NCI-H187 (cell line): ENCODE data around the gene KRT8.
A peak's percentile ranks its signal among the peaks of the same experiment; 100 is the strongest.
"Not testable (repeated sequence)": the region's sequence is repeated elsewhere in the genome, so short reads cannot be mapped to it uniquely, and the experiment has no call there.

ENCODE experiments used
- DNase-seq, 2 experiments: peaks; one replicate each; lab custom pipeline; 2025; lab: John Stamatoyannopoulos, UW

KRT8 gene

GRCh38 chr12:52901715-52902541 lies 2.9 kb downstream of the KRT8 start:
- DNase-seq: no peak

GRCh38 chr12:52900896-52901714 lies 3.8 kb downstream of the KRT8 start:
- no peak for DNase-seq

- DNase-seq: no peak
Observed at GRCh38 chr12:52900166-52900895, 4.5 kb downstream of the KRT8 start.

- DNase-seq: no peak
Observed at GRCh38 chr12:52899338-52900035, 5.4 kb downstream of the KRT8 start.

- no peak for DNase-seq
Observed at GRCh38 chr12:52896190-52897100, 8.4 kb downstream of the KRT8 start.

- no peak for DNase-seq
Observed at GRCh38 chr12:52895726-52896189, 9.1 kb downstream of the KRT8 start.

- no peak for DNase-seq
Observed at GRCh38 chr12:52892974-52893373, 11.9 kb downstream of the KRT8 start.

- no peak for DNase-seq
Observed at GRCh38 chr12:52892207-52892852, 12.5 kb downstream of the KRT8 start.

- no peak for DNase-seq
Observed at GRCh38 chr12:52891044-52891443, 13.8 kb downstream of the KRT8 start.

GRCh38 chr12:52890417-52890816 lies 14.5 kb downstream of the KRT8 start:
- no peak for DNase-seq

- peak; percentile 39 to 78 for DNase-seq
Observed at GRCh38 chr12:52884526-52885293, 20.2 kb downstream of the KRT8 start.

- not testable (repeated sequence) for DNase-seq
Observed at GRCh38 chr12:52880499-52880898, 24.4 kb downstream of the KRT8 start.

- peak; percentile 60 to 86 for DNase-seq
Observed at GRCh38 chr12:52879394-52880351, 25.2 kb downstream of the KRT8 start.

GRCh38 chr12:52878507-52879393 lies 26.1 kb downstream of the KRT8 start:
- no peak for DNase-seq

GRCh38 chr12:52877242-52877641 lies 27.6 kb downstream of the KRT8 start:
- no peak for DNase-seq

- DNase-seq: peak in 1 of 2 experiments; percentile 50
Observed at GRCh38 chr12:52876372-52876771, 28.5 kb downstream of the KRT8 start.
